ENCODE measurements around the gene FANCC.

Gene FANCC

GRCh38 chr9:95071450-95071849 lies 246.1 kb downstream of the FANCC start:
- no peak for DNase-seq (ENCODE audit: low read depth in 2 of 2)

- DNase-seq (ENCODE audit: low read depth in 2 of 2) = no peak
These were observed 246.9 kb downstream of the FANCC start for GRCh38 chr9:95070549-95071021.

- DNase-seq (ENCODE audit: low read depth in 2 of 2) = no peak
These were observed 249.6 kb downstream of the FANCC start for GRCh38 chr9:95067897-95068296.

GRCh38 chr9:95067057-95067456 lies 250.5 kb downstream of the FANCC start:
- DNase-seq (ENCODE audit: low read depth in 2 of 2) = no peak

- DNase-seq (ENCODE audit: low read depth in 2 of 2) = no peak
These were observed 252.3 kb downstream of the FANCC start for GRCh38 chr9:95065224-95065623.

- DNase-seq (ENCODE audit: low read depth in 2 of 2) = no peak
These were observed 254.2 kb downstream of the FANCC start for GRCh38 chr9:95063300-95063699.

- DNase-seq (ENCODE audit: low read depth in 2 of 2) = no peak
These were observed 254.9 kb downstream of the FANCC start for GRCh38 chr9:95062596-95063065.

GRCh38 chr9:95061916-95062595 lies 255.5 kb downstream of the FANCC start:
- no peak for DNase-seq (ENCODE audit: low read depth in 2 of 2)

GRCh38 chr9:95060916-95061315 lies 256.6 kb downstream of the FANCC start:
- DNase-seq (ENCODE audit: low read depth in 2 of 2) = no peak

- no peak for DNase-seq (ENCODE audit: low read depth in 2 of 2)
These were observed 257.3 kb downstream of the FANCC start for GRCh38 chr9:95060234-95060633.

GRCh38 chr9:95058795-95059386 lies 258.6 kb downstream of the FANCC start:
- no peak for DNase-seq (ENCODE audit: low read depth in 2 of 2)

- DNase-seq (ENCODE audit: low read depth in 2 of 2) = no peak
These were observed 259.3 kb downstream of the FANCC start for GRCh38 chr9:95058121-95058785.

- DNase-seq (ENCODE audit: low read depth in 2 of 2) = no peak
These were observed 260.4 kb downstream of the FANCC start for GRCh38 chr9:95057101-95057500.

- DNase-seq (ENCODE audit: low read depth in 2 of 2) = no peak
These were observed 261.5 kb downstream of the FANCC start for GRCh38 chr9:95055851-95056551.

- DNase-seq (ENCODE audit: low read depth in 2 of 2) = no peak
These were observed 262.1 kb downstream of the FANCC start for GRCh38 chr9:95055334-95055850.

GRCh38 chr9:95053611-95054570 lies 263.6 kb downstream of the FANCC start:
- DNase-seq (ENCODE audit: low read depth in 2 of 2) = no peak

- no peak for DNase-seq (ENCODE audit: low read depth in 2 of 2)
These were observed 267.7 kb downstream of the FANCC start for GRCh38 chr9:95049761-95050160.
